Activated CD4-positive, alpha-beta T cell treated with anti-CD3 and anti-CD28 coated beads for 36 hours (primary cell): ENCODE data around the gene YAP1. TPM values are rescaled to one million over a fixed set of nuclear protein-coding genes. Genes with fewer than 3 reads are reported as not detected.

Source experiments
- ATAC-seq: fragments of 200-7000 bp; cut with Tn5 transposase; one replicate; pipeline ENCODE4 v1.10.0; 2021; ENCODE audit warnings: mild to moderate bottlenecking, moderate library complexity
- CTCF ChIA-PET: fragments of 350-600 bp; sonication (Branson Sonifier 250); formaldehyde crosslinking; loops from one replicate; lab custom pipeline; 2021; ENCODE audit warnings: antibody characterized with exemption; lab: Charles Lee
- POLR2A ChIA-PET: fragments of 350-600 bp; sonication (Branson Sonifier 250); formaldehyde crosslinking; loops from one replicate; lab custom pipeline; 2021; ENCODE audit warnings: antibody characterized with exemption, inconsistent platforms; lab: Charles Lee
- DNase-seq: peaks from one replicate; pipeline ENCODE4 v3.0.0-alpha.2; 2020
- H3K27ac Mint-ChIP-seq: one replicate; pipeline ENCODE4 v1.8.0; 2021; ENCODE audit warnings: mixed read lengths
- H3K27me3 Mint-ChIP-seq: one replicate; pipeline ENCODE4 v1.8.0; 2021; ENCODE audit warnings: mixed read lengths
- H3K36me3 Mint-ChIP-seq: one replicate; pipeline ENCODE4 v1.8.0; 2021; ENCODE audit warnings: low read depth, mixed read lengths
- H3K4me1 Mint-ChIP-seq: one replicate; pipeline ENCODE4 v1.8.0; 2021; ENCODE audit warnings: mixed read lengths
- H3K4me3 Mint-ChIP-seq: one replicate; pipeline ENCODE4 v1.8.0; 2021; ENCODE audit warnings: mild to moderate bottlenecking, moderate library complexity, mixed read lengths
- H3K9me3 Mint-ChIP-seq: one replicate; pipeline ENCODE4 v1.8.0; 2021; ENCODE audit warnings: low read depth, mixed read lengths
- intact Hi-C, 2 experiments: fragments of 100-400 bp; cut with DNase I in 1 of 2; cut with micrococcal nuclease in 1 of 2; formaldehyde crosslinking; loops; one replicate each; pipeline versions ENCODE4 v1.14.2 to v1.15.1; 2022 to 2024; cut with DNase I, micrococcal nuclease
- total RNA-seq, 2 experiments: library from RNA; stranded (reverse); gene quantifications; one replicate each; pipeline ENCODE4 v1.2.3, GENCODE V29; 2021

YAP1 gene
- total RNA-seq, 2 experiments from 2014 or later, result 0.21 to 0.25 TPM

DNA sequence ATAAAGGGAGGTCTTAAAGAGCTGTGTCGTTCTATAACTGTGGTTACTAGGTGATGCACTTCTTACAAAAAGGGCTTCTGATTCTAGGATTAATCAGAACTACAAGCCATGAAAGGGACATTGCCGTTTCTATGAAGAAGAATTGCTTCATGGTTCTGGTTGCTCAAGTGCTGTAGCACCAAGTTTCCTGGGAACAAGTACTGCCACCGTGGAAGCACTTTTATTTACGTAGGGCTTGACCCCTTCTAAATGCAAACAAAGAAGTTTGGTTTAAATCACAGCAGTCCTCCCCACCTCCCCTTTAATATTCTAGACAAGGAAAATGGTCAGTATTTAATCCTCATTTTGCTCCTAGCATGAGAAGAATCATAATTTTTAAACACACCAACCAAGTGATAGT lies 9.8 kb downstream of the YAP1 start:
- POLR2A ChIA-PET, result no interaction called here
- no peak for ATAC-seq
- CTCF ChIA-PET, result no interaction called here
- no peak overlapping the region for H3K27ac Mint-ChIP-seq
- H3K9me3 Mint-ChIP-seq, result no peaks in the 10 kb centered on the region
- no peak for DNase-seq
- no peak overlapping the region for H3K4me3 Mint-ChIP-seq
- no peaks in the 10 kb centered on the region for H3K4me1 Mint-ChIP-seq
- H3K36me3 Mint-ChIP-seq, result no peaks in the 10 kb centered on the region
- H3K27me3 Mint-ChIP-seq, result peaks cover 19% of the 10 kb centered on the region
- intact Hi-C loops, result no loop called here

- H3K27ac Mint-ChIP-seq, result no peak overlapping the region
- ATAC-seq, result no peak
Measured at GRCh38 chr11:102120437-102120973, 10.3 kb downstream of the YAP1 start.

DNA sequence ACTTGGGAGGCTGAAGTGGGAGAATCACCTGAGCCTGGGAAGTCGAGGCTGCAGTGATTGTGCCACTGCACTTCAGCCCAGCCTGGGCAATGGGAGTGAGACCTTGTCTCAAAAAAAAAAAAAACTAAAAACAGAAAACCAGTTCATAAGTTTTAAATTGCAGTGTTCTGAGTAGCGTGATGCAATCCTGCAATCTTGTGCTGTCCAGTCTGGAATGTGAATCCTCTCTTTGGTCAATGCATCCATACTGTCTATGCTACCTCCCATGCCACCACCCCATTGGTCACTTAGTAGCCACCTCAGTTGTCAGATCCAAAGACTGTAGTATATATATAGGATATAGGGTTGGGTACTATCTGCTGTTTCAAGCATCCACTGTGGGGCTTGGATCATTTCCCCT lies 11.1 kb downstream of the YAP1 start:
- peaks cover 13% of the 10 kb centered on the region for H3K27me3 Mint-ChIP-seq
- no peaks in the 10 kb centered on the region for H3K4me1 Mint-ChIP-seq
- ChIA-PET CTCF (no interaction called here), POLR2A (no interaction called here)
- ATAC-seq, result no peak
- no peaks in the 10 kb centered on the region for H3K36me3 Mint-ChIP-seq
- intact Hi-C loops, result no loop called here
- DNase-seq, result no peak
- H3K4me3 Mint-ChIP-seq, result no peak overlapping the region
- peaks cover under 1% of the 10 kb centered on the region for H3K9me3 Mint-ChIP-seq
- H3K27ac Mint-ChIP-seq, result no peak overlapping the region

More at GRCh38 chr11:102120437-102120973, 10.3 kb downstream of the YAP1 start:
- H3K4me3 Mint-ChIP-seq, result no peak overlapping the region
- no peaks in the 10 kb centered on the region for H3K4me1 Mint-ChIP-seq
- H3K36me3 Mint-ChIP-seq, result no peaks in the 10 kb centered on the region
- H3K9me3 Mint-ChIP-seq, result no peaks in the 10 kb centered on the region
- DNase-seq, result no peak
- ChIA-PET CTCF (no interaction called here), POLR2A (no interaction called here)
- intact Hi-C loops, result no loop called here
- peaks cover 14% of the 10 kb centered on the region for H3K27me3 Mint-ChIP-seq

DNA sequence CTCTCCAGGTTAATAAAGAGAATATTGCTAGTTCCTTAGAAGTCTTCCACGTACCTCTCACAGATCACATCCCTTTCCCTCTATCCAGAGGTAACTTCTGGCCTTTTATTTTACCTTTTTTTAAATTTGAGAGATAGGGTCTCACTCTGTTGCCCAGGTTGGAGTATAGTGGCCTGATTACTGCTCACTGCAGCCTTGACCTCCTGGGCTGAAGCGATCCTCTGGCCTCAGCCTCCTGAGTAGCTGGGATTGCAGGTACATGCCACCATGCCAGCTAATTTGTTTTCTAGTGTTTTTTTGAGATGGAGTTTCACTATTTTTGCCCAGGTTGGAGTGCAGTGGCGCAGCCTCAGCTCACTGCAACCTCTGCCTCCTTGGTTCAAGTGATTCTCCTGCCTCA lies 24.4 kb downstream of the YAP1 start:
- ATAC-seq, result no peak
- no peaks in the 10 kb centered on the region for H3K4me1 Mint-ChIP-seq
- no peaks in the 10 kb centered on the region for H3K36me3 Mint-ChIP-seq
- no peaks in the 10 kb centered on the region for H3K9me3 Mint-ChIP-seq
- H3K4me3 Mint-ChIP-seq, result no peak overlapping the region
- intact Hi-C loops, result no loop called here
- ChIA-PET CTCF (no interaction called here), POLR2A (no interaction called here)
- peaks cover 8% of the 10 kb centered on the region for H3K27me3 Mint-ChIP-seq
- no peak overlapping the region for H3K27ac Mint-ChIP-seq
- DNase-seq, result no peak

DNA sequence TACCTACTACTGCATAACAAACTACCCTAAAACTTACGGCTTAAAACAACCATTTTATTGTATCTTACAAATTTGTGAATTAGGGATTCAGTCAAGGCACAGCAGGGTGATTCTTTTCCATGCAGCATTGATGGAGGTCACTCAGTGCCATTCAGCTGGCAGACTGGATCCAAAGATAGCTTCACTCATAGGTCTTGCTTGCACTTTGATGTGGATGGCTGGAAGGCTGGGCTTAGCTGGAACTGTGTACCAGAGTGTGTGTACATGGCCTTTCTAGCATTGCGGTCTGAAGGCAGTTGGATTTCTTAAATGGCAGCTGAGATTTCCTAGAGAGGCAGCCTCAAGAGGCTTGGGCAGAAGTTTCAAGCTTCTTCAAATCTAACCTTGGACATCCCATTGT lies 25.0 kb downstream of the YAP1 start:
- intact Hi-C loops, result no loop called here
- ChIA-PET CTCF (no interaction called here), POLR2A (no interaction called here)
- ATAC-seq (no peak), DNase-seq (no peak)
- no peaks in the 10 kb centered on the region for H3K9me3 Mint-ChIP-seq
- peaks cover 7% of the 10 kb centered on the region for H3K27me3 Mint-ChIP-seq
- H3K27ac Mint-ChIP-seq, result no peak overlapping the region
- no peaks in the 10 kb centered on the region for H3K4me1 Mint-ChIP-seq
- no peaks in the 10 kb centered on the region for H3K36me3 Mint-ChIP-seq
- no peak overlapping the region for H3K4me3 Mint-ChIP-seq

DNA sequence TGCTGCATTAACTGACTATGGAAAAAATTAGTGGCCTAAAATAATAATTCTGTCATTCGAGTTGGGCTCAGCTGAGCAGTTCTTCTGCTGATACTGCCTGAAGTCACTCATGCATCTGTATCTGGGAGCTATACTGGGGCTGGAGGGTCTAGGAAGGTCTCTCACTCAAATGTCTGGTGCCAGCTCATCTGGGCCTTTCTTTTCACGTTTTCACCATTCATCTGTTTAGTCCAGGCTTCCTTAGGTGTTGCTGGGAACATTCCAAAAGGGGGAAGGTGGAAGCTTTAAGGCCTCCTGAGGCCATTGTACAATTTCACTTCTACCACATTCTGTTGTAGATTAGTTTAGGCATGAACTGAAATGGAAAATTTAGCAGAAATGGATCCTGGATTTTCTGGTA lies 28.0 kb downstream of the YAP1 start:
- no peak for DNase-seq
- H3K9me3 Mint-ChIP-seq, result no peaks in the 10 kb centered on the region
- no peaks in the 10 kb centered on the region for H3K36me3 Mint-ChIP-seq
- H3K27ac Mint-ChIP-seq, result no peak overlapping the region
- no peak for ATAC-seq
- no peaks in the 10 kb centered on the region for H3K4me1 Mint-ChIP-seq
- POLR2A ChIA-PET, result no interaction called here
- CTCF ChIA-PET, result no interaction called here
- H3K27me3 Mint-ChIP-seq, result peaks cover 9% of the 10 kb centered on the region
- no peak overlapping the region for H3K4me3 Mint-ChIP-seq
- intact Hi-C loops, result no loop called here

- Mint-ChIP-seq H3K9me3 (no peaks in the 10 kb centered on the region), H3K4me3 (no peak overlapping the region), H3K27ac (no peak overlapping the region), H3K4me1 (no peaks in the 10 kb centered on the region), H3K36me3 (no peaks in the 10 kb centered on the region), H3K27me3 (peaks cover 9% of the 10 kb centered on the region)
- intact Hi-C loops, result no loop called here
- ATAC-seq, result no peak
- ChIA-PET POLR2A (interaction anchor here (1.6 kb wide), 1 partner anchor 131 kb away, joined by 5 read pairs; no protein-coding TSS in a partner anchor), CTCF (no interaction called here)
- no peak for DNase-seq
Measured at GRCh38 chr11:102138670-102139069, 28.4 kb downstream of the YAP1 start.

DNA sequence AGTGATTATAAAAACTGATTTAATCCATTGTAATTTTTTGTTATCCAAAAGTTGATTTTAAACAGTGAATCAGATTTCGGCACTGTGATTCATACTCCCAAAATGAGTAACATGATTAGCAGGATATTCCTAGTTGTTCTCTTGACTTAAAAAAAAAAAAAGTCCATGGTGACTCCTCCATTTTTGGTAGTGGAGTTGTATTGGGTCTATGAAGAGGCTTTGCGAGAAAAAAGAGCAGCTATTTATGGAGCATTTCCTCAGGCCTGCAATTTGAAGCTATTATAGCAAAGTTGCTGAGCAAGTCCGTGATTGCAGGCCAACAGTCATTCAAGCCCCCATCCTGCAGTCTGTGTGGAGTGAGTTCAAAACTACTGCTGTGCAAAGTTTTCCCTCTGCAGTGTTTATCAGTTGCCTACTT lies 28.8 kb downstream of the YAP1 start:
- Mint-ChIP-seq H3K4me3 (no peak overlapping the region), H3K9me3 (no peaks in the 10 kb centered on the region), H3K27me3 (peaks cover 9% of the 10 kb centered on the region), H3K4me1 (no peaks in the 10 kb centered on the region), H3K36me3 (no peaks in the 10 kb centered on the region), H3K27ac (no peak overlapping the region)
- ATAC-seq, result no peak
- no peak for DNase-seq
- ChIA-PET CTCF (interaction anchor here (0.6 kb wide), 1 partner anchor 22 kb away, joined by 3 read pairs; no protein-coding TSS in a partner anchor), POLR2A (interaction anchor here (1.6 kb wide), 1 partner anchor 131 kb away, joined by 5 read pairs; no protein-coding TSS in a partner anchor)
- intact Hi-C loops, result no loop called here

DNA sequence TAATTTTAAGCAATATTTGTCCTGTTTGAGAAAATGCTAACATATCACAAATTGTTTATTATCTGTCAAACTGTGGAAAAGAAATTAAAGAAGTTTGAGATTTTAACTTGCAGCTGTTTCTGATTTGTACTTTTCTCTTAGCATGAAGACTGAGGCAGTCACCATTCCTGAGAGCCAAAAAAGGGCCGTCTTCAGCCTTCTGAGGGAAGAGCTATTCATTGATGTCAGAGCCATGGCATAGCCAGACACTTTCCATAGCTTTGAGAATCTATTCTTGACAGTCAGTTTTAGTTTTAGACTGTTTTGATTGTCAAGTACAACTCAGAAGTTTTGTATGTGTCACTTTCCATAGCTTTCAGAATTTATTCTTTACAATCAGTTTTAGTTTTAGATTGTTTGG lies 32.1 kb downstream of the YAP1 start:
- POLR2A ChIA-PET, result no interaction called here
- DNase-seq, result no peak
- intact Hi-C loops, result no loop called here
- Mint-ChIP-seq H3K27ac (no peak overlapping the region), H3K4me3 (no peak overlapping the region), H3K4me1 (no peaks in the 10 kb centered on the region), H3K27me3 (peaks cover 15% of the 10 kb centered on the region), H3K36me3 (no peaks in the 10 kb centered on the region), H3K9me3 (no peaks in the 10 kb centered on the region)
- no peak for ATAC-seq
- CTCF ChIA-PET, result interaction anchor here (1.1 kb wide), 1 partner anchor 9 kb away, joined by 3 read pairs; no protein-coding TSS in a partner anchor

DNA sequence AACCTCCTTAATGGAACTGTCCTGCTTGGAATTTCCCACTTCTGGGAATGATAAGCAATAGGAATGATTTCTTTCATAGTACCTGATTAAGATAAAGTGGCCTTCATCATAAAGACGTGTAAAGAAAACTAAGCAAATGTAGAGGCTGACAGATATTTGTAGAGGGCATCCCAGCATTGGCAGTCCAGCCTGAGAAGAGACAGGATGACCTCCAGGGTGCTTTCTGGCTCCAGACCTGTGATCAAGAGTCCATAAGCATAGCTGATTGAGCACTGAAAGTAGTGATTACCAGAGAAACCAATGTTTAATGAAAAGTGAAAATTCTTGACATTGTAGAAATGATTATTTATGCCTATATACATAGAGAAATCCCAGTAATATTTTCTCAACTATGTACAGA lies 33.6 kb downstream of the YAP1 start:
- DNase-seq (no peak), ATAC-seq (no peak)
- CTCF ChIA-PET, result no interaction called here
- Mint-ChIP-seq H3K36me3 (no peaks in the 10 kb centered on the region), H3K9me3 (no peaks in the 10 kb centered on the region), H3K27me3 (peaks cover 12% of the 10 kb centered on the region), H3K27ac (no peak overlapping the region), H3K4me1 (no peaks in the 10 kb centered on the region), H3K4me3 (no peak overlapping the region)
- intact Hi-C loops, result no loop called here
- POLR2A ChIA-PET, result no interaction called here

GRCh38 chr11:102144357-102145355 lies 34.4 kb downstream of the YAP1 start:
- no peak for ATAC-seq
- intact Hi-C loops, result no loop called here
- ChIA-PET CTCF (interaction anchor here (0.6 kb wide), 1 partner anchor 136 kb away, joined by 3 read pairs; no protein-coding TSS in a partner anchor), POLR2A (no interaction called here)
- no peaks in the 10 kb centered on the region for H3K4me1 Mint-ChIP-seq
- DNase-seq, result no peak
- H3K27ac Mint-ChIP-seq, result no peak overlapping the region
- H3K36me3 Mint-ChIP-seq, result no peaks in the 10 kb centered on the region
- H3K27me3 Mint-ChIP-seq, result peaks cover 18% of the 10 kb centered on the region
- H3K9me3 Mint-ChIP-seq, result no peaks in the 10 kb centered on the region
- H3K4me3 Mint-ChIP-seq, result no peak overlapping the region

- Mint-ChIP-seq H3K36me3 (no peaks in the 10 kb centered on the region), H3K27ac (no peak overlapping the region), H3K4me3 (no peak overlapping the region), H3K9me3 (no peaks in the 10 kb centered on the region), H3K4me1 (no peaks in the 10 kb centered on the region), H3K27me3 (peaks cover 22% of the 10 kb centered on the region)
- intact Hi-C loops, result no loop called here
- ATAC-seq (no peak), DNase-seq (no peak)
- ChIA-PET POLR2A (no interaction called here), CTCF (no interaction called here)
Measured at GRCh38 chr11:102147015-102147414, 36.8 kb downstream of the YAP1 start.
